ENCODE measurements around the gene ZGPAT. TPM values are rescaled to one million over a fixed set of nuclear protein-coding genes. Genes with fewer than 3 reads are reported as not detected.

Gene ZGPAT
- total RNA-seq, 3 donors from 2014 or later, result 38.1 to 43.9 (median 42.0) TPM

Other genes with a start within 250 kb of the ZGPAT start
- gene KCNQ2, start 235.4 kb upstream of the ZGPAT start, total RNA-seq, result not detected
- under 1 TPM; 0.63 to 0.96 (median 0.74) TPM for gene EEF1A2, start 209.0 kb upstream of the ZGPAT start, total RNA-seq
- gene PPDPF, start 187.3 kb upstream of the ZGPAT start, total RNA-seq, result 100 to 1,000 TPM; 137 to 171 (median 165) TPM
- under 1 TPM; 0.13 to 0.21 (median 0.16) TPM for gene PTK6, start 170.7 kb upstream of the ZGPAT start, total RNA-seq
- not detected for gene SRMS, start 160.3 kb upstream of the ZGPAT start, total RNA-seq
- under 1 TPM; 0.13 to 0.19 (median 0.18) TPM for gene FNDC11, start 153.9 kb upstream of the ZGPAT start, total RNA-seq
- 10 to 100 TPM in 1 of 3 donors, 1 to 10 TPM in 2; 7.4 to 11.9 (median 7.8) TPM for gene HELZ2, start 133.8 kb upstream of the ZGPAT start, total RNA-seq
- gene GMEB2, start 80.9 kb upstream of the ZGPAT start, total RNA-seq, result 10 to 100 TPM; 14.6 to 16.1 (median 15.1) TPM
- gene STMN3, start 54.6 kb upstream of the ZGPAT start, total RNA-seq, result 10 to 100 TPM; 11.4 to 16.2 (median 12.4) TPM
- 10 to 100 TPM; 50.6 to 67.7 (median 62.3) TPM for gene RTEL1, start 49.7 kb upstream of the ZGPAT start, total RNA-seq
- under 1 TPM in 1 of 3 donors, not detected in 2; 0.47 TPM for gene TNFRSF6B, start 11.4 kb upstream of the ZGPAT start, total RNA-seq
- 10 to 100 TPM; 62.1 to 67.1 (median 63.5) TPM for gene ARFRP1, start 63 bp upstream of the ZGPAT start, total RNA-seq
- 10 to 100 TPM in 1 of 3 donors, 1 to 10 TPM in 2; 7.1 to 10.4 (median 9.3) TPM for gene LIME1, start 28.6 kb downstream of the ZGPAT start, total RNA-seq
- gene SLC2A4RG, start 31.7 kb downstream of the ZGPAT start, total RNA-seq, result 10 to 100 TPM; 17.2 to 18.1 (median 17.3) TPM
- 1 to 10 TPM in 2 of 3 donors, under 1 TPM in 1; 0.89 to 3.8 (median 2.2) TPM for gene ZBTB46, start 123.2 kb downstream of the ZGPAT start, total RNA-seq
- gene ABHD16B, start 153.5 kb downstream of the ZGPAT start, total RNA-seq, result not detected
- gene TPD52L2, start 157.2 kb downstream of the ZGPAT start, total RNA-seq, result 10 to 100 TPM; 87.4 to 95.0 (median 89.3) TPM
- 10 to 100 TPM; 37.2 to 38.5 (median 37.8) TPM for gene DNAJC5, start 187.1 kb downstream of the ZGPAT start, total RNA-seq
- 10 to 100 TPM; 48.8 to 59.4 (median 56.6) TPM for gene UCKL1, start 248.4 kb downstream of the ZGPAT start, total RNA-seq